Nucleus accumbens (tissue), 56 donors: ENCODE results near the gene SLC6A7.

ENCODE experiments used
- DNase-seq, 56 donors: peaks; one replicate each; lab custom pipeline; 2025; lab: John Stamatoyannopoulos, UW

The SLC6A7 gene

DNA sequence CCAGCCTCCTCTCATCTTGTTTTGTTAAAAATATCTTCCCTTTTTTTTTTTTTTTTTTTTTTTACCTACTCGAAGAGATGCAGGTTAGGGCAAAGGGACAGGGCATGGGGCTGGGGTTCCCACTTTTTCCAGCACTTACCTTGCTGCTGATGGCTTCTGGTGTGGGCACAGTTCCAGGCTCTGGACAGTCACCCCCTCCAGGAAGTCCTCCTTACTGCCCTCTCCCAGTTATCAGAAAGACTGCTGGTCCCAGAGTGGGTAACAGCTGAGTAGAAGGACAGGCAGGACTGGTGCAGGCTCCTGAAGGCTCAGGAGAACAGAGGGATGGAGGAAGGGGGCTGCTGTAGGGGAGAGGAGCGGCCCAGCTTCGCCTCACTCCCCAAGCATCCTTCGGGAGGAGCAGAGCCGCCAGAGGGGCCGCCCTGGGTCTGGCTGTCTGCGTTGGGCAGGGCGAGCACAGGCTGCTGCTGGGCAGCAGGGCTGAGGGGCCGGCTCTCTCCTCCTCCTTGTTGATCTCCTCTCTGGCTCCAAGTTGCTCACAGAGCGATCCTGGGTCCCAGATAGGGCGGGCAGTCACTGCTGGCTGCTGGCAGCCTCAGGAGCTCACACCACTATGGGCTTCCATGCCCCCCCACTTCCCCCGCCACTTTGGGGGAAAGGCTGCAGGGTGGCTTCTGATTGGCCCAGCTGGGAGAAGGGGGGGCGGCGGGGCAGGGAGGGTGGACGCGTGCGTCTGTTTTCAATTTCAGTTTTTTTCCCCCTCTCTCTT is 34.4 kb upstream of the SLC6A7 start, which contains the start of gene PDGFRB:
PDGFRB (minus strand) TSS at position 588 of the 769 bp plus-strand sequence. CDS start 18,798 bp downstream, outside the sequence.
- DNase-seq = peak in 55 of 56 donors; percentile 16 to 89 (median 65)

DNA sequence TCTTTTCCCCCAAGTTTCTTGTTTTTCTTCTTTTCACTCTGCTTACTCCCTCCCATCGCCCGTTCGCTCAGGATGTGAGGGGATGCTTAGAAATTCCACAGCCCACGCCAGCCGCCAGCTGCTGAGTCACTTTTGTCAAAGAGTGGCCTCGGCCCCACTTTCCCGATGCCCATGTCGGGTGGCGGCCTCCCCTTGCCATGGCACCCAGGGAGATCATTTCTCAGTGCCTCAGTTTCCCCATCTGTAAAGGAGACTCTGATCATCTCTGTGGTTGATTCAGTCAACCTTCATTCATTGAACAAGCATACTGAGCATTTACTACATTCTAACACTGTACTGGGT is 33.9 kb upstream of the SLC6A7 start:
- DNase-seq = peak in 1 of 56 donors; percentile 67

DNA sequence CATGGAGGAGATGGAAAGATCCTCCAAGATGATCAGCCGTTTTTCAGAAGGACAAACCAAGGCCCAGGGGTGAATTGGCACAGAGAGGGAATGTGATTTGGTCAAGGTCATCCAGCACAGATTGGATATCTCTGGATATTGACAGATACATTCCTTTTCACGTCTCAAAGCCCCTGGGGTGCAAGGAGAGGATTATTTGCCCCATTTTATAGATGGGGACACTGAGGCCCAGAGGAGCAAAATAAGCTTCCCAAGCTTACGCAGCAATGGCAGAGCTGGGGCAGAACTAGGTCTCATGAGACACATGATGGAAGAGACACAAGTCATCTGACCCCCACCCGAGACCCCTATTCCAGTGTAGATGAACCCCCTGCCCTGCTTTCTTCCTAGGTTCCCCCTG is 33.3 kb upstream of the SLC6A7 start:
- DNase-seq = no peak

DNA sequence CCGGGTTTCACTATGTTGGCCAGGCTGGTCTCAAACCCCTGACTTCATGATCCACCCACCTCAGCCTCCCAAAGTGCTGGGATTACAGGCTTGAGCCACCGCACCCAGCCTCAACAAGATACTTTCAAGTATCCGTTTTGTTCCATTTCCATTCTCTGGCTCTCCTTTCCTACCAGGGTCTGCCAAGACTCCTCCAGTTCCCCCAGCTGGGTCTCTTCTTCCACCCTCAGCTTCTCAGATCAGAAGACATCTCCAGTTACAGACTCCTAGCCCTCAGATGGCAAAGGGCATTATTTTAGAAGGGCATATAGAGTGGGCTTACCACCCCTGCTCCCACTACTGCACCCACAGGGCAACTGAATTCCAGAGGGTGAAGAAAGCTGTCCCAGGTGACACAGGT is 32.7 kb upstream of the SLC6A7 start:
- no peak for DNase-seq

GRCh38 chr5:150158170-150158949 is 31.5 kb upstream of the SLC6A7 start:
- DNase-seq = no peak

- DNase-seq = no peak
These were observed 30.8 kb upstream of the SLC6A7 start for GRCh38 chr5:150159031-150159430.

DNA sequence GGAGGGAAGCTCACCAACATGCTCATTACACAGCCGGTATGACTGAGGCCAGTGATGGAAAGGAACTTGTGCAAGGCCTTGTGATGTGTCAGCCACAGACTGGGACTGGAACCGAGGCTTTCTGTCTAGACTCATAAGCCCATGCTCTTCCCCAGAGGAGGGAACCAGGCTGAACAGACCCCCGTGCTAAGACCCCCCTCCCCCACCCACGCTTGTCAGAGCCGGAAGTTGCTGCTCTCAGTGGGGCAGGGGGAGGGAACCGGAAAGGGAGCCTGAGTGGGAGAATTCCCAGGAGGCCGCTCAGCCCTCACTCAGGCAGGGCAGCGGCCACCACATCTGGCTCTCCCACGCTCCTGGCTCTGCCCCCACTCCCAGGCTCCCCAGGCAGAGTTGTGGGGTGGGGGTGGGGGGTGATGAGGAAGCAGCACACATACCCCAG is 30.1 kb upstream of the SLC6A7 start:
- no peak for DNase-seq

DNA sequence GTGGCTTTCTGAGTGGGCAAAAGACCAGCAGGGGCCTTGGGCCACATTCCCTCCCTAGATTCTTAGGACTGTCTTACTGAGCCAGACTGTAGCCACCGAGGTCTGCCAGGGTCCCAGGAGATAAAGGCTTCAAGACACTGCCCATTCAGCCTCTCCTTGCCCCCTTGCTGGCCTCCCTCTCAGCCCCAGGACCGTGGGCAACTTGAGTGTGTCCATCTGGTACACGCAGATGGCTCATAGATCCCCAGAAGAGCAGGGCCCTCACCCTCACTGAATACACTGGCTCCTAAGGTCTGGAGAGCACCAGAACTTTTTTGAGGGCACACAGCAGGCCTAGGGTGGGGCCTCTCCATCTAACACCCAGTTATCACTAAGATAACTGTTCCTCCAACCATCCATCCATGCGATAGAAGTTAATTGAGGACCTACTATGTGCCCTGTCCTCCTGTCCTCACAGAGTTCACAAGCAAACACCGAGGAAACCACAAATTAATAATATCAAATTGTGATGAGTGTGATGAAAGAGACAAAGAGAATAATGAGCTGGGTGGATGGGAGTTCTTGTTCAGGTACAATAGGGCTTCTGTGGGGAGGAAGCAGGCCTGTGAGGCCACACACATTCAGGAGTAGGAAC is 29.3 kb upstream of the SLC6A7 start:
- DNase-seq = no peak

DNA sequence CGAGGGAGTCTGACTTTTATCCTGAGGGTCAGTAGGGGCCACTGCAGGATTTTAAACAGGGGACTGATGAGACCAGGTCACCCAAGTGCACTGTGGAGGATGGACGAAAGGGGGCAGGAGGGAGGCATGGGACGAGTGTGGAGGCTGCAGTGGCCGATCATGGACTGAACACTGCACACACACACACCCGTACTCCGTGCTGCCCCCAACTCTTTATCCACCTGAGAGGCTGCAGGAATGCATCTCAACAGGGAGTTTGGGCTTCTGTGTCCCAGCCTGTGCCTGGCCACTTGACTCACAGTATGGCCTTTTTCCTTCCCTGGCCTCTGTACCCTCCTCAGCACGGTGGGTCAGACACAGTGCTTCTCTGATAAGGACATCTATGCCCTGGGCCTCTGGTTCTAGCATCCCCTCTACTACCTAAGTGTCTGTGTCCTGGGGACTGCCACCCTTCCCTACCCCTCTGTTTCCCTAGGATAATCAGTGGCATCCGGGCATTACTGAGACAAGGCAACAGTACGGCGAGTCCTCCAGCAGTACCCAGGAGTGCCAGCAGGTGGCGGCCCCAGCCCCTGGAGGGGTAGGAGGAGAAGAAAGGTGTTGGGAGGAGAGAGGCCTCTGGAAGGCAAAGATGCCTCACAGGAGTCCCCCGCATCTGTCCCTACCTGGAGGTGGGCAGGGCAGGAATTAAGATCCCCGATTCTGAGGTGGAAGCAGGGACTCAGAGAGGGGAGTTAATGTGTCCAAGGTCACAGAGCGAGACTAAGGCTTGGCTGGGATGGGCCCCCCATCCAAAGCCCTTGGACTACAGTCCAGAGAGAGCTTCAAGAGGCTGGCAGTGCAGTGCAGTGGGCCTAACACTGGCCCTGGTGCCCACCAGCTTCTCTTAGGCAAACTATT is 28.4 kb upstream of the SLC6A7 start:
- DNase-seq = peak in 46 of 56 donors; percentile 14 to 85 (median 49)

DNA sequence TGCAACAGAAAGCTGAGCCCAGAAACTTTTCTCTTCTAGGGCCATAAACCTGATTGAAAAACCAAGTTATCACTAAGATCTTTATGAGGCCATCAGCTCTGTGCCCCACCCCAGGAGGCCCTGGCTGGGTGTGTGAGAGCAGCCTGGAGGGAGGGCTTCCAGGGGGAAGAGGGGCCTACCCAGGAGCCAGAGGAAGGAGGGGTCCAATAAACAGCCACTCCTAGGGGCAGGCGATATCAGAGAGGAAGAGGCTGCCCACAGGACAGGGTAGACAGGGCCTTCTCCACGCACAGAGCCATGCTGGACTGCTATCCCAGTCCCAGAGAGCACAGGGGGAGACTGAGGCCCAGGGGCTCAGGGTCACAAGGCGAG is 27.7 kb upstream of the SLC6A7 start:
- no peak for DNase-seq

DNA sequence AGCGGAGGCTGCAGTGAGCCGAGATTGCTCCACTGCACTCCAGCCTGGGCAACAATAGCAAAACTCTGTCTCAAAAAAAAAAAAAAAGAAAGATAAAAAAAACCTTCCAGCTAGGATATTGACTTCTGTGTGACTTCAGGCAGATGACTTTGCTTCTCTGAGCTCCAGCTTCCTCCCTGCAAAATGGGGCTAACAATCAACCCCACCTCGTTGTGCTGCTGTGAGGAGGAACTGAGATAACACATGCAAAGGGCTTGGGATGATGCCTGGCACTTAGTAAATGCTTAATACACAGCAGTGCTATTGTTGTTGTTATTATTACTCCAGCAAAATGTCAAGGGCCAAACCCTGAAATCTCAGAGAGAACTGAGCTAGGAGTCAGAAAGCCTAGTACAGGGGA is 26.8 kb upstream of the SLC6A7 start:
- DNase-seq = no peak

GRCh38 chr5:150163547-150164059 is 26.3 kb upstream of the SLC6A7 start:
- peak in 3 of 56 donors; percentile 15 to 46 (median 24) for DNase-seq

DNA sequence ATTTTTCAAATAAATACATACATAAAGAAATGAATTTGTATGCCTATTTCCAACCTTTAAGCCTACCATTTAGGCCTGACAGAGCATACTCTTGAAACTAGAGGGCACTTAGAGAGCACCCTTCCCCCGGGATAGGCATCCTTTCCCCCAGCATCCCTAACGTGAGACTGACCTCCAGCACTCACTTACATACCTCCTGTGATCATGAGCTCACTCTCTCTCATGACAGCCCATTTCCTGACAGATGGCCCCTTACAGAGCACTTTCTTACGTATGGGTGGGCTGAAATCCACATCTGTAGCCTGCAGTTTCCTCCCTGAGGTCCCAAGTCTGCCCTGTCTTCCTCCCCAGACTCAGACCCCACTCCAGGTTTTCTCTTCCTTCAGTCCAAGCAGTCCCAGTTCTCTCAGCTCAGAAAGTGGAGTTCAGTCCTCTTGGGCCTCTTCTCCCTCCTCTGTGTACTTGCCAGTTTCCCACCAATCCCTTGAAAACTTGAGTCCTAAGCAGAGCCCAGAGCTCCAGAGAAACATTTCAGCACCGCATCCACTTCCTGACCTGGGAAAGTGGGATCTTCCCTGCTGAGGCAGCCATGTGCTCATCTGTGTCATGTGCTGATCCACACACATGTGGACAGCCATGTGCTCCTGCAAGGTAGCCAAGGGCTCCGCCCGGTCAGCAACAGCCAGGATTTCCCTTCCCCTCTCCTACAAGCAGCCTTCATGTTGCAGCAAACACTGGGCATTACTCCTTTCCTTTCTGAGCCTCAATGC is 25.5 kb upstream of the SLC6A7 start:
- no peak for DNase-seq

- no peak for DNase-seq
These were observed 23.7 kb upstream of the SLC6A7 start for GRCh38 chr5:150166037-150166649.

- no peak for DNase-seq
These were observed 23.0 kb upstream of the SLC6A7 start, which contains the start of gene CDX1 for GRCh38 chr5:150166650-150167511. CDX1 (plus strand) TSS chr5:150166778; CDS start chr5:150166877, 99 bp downstream.

DNA sequence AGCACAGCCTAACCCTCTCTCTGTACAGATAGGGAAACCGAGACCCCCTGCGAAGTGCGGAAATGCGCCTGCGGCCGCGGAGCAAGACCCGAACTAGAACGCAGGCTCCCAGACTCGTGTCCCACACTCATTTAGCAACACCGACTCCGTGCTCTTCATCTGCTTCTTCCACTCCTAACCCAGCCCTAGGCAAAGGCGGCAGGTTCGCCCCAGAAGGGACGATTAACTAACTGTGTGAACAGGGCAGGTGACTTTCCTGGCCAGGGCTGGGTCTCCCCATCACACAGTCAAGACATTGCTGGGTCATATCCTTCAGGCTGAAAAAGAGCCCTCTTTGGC is 22.4 kb upstream of the SLC6A7 start:
- no peak for DNase-seq

- DNase-seq = no peak
These were observed 22.0 kb upstream of the SLC6A7 start for GRCh38 chr5:150167908-150168307.

DNA sequence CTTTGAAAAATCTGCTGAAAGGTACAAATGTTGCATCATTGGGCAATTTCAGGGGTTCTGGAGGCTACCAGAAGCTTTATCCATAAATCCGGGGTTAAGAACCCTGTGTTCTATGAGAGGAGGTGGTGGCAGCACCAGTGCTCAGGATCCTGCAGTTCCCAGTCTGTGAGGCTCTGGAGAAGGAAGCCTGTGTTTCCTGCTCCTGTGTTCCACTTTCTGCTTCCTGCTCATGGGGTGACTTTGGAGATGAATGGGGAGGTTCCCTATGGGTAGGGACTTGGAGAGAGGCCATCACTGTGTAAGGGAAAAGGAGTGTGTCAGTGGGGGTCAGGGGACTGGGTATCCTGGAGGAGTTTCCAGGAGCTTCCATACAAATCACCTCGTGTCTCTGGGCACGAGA is 21.0 kb upstream of the SLC6A7 start:
- DNase-seq = no peak
